Epithelial cell of proximal tubule (primary cell): ENCODE measurements around the gene OR2A12. TPM values are rescaled to one million over a fixed set of nuclear protein-coding genes. Genes with fewer than 3 reads are reported as not detected.
"Not testable (repeated sequence)": the region's sequence is repeated elsewhere in the genome, so short reads cannot be mapped to it uniquely, and the experiment has no call there.

ENCODE experiments used
- DNase-seq: peaks from one replicate; pipeline ENCODE4 v3.0.0-alpha.2; 2011; ENCODE audit warnings: low read depth
- H3K4me3 ChIP-seq: 2 replicates; pipeline ENCODE4 v1.5.1; 2011; ENCODE audit warnings: low read depth, mild to moderate bottlenecking, low read length
- total RNA-seq: library from RNA; depleted of rRNA; stranded (reverse); fragments of >200 nt; gene quantifications from 2 replicates; pipeline ENCODE4 v1.2.3, GENCODE V29; 2015
- TF ChIP-seq, protein P1 (sequence below): conservative IDR thresholded peaks from 2 replicates; pipeline ENCODE4 v1.5.1; 2012; ENCODE audit warnings: low read depth, mild to moderate bottlenecking, low read length

Gene OR2A12
- total RNA-seq, 1 donor from 2014 or later, result not detected

DNA sequence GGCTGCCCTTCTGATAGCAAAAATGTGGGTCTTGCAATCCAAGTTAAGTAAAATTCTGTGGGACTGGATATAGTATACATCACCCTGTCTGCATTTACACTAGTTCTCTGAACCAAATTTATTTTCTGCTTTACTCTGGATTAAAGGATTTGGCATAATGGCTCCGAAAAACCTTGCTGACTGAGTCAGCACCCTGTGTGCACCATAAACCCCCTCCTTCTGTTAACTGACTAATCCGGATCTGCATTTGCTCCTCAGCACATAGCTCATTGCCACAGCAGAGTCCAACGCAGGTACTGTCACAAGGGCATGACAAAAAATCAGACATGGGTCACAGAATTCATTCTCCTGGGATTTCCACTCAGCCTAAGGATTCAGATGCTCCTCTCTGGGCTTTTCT, 36.0 kb upstream of the OR2A12 start:
- TF ChIP-seq, protein P1, sequence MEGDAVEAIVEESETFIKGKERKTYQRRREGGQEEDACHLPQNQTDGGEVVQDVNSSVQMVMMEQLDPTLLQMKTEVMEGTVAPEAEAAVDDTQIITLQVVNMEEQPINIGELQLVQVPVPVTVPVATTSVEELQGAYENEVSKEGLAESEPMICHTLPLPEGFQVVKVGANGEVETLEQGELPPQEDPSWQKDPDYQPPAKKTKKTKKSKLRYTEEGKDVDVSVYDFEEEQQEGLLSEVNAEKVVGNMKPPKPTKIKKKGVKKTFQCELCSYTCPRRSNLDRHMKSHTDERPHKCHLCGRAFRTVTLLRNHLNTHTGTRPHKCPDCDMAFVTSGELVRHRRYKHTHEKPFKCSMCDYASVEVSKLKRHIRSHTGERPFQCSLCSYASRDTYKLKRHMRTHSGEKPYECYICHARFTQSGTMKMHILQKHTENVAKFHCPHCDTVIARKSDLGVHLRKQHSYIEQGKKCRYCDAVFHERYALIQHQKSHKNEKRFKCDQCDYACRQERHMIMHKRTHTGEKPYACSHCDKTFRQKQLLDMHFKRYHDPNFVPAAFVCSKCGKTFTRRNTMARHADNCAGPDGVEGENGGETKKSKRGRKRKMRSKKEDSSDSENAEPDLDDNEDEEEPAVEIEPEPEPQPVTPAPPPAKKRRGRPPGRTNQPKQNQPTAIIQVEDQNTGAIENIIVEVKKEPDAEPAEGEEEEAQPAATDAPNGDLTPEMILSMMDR, result no peak
- H3K4me3 ChIP-seq, result no peak overlapping the region
- DNase-seq, result no peak

DNA sequence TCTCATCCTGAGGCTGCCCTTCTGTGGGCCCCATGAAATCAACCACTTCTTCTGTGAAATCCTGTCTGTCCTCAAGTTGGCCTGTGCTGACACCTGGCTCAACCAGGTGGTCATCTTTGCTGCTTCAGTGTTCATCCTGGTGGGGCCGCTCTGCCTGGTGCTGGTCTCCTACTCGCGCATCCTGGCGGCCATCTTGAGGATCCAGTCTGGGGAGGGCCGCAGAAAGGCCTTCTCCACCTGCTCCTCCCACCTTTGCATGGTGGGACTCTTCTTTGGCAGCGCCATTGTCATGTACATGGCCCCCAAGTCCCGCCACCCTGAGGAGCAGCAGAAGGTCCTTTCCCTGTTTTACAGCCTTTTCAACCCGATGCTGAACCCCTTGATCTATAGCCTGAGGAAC, 35.2 kb upstream of the OR2A12 start:
- H3K4me3 ChIP-seq, result not testable (repeated sequence)

DNA sequence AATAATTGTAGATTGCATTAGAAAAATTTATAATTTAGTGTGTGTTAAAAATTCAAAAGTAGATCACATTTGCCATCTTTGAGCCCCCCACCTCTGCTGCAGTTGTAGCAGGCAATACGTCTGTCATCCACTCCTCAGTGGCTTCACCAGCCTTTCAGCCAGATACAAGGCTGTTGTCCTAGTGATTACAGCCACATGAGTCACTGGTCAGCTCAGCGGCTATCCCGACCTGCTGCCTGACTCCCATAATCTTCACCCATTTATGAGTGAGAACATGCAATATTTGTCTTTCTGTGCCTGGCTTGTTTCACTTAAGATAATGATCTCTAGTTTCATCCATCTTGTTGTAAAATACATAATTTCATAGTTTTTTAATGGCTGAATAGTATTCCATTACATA, 28.1 kb upstream of the OR2A12 start:
- H3K4me3 ChIP-seq, result no peak overlapping the region
- DNase-seq, result peak; percentile 6
- TF ChIP-seq, protein P1, result no peak

More for the DNA sequence above, 35.2 kb upstream of the OR2A12 start:
- DNase-seq, result not testable (repeated sequence)

DNA sequence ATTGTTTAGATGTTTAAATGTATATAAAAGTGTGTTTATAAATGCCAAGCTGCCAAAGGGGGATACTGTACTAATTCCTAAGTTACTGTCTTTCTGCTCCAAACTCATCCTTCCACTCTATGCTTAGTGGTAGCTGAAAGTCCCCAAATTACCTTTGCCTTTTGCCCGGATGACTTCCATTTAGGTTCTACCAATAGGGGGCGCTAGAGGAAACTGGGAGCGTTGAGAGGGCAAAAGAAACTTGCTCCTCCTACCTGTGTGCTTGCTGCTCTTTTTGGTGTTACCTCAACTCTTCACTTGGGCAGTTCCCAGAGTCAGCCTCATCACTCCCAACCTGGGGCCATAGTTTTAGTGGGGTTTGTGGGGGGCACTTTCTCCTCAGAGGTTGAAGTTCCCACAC, 22.4 kb upstream of the OR2A12 start:
- no peak overlapping the region for H3K4me3 ChIP-seq
- TF ChIP-seq, protein P1, result peak; percentile 38
- no peak for DNase-seq

DNA sequence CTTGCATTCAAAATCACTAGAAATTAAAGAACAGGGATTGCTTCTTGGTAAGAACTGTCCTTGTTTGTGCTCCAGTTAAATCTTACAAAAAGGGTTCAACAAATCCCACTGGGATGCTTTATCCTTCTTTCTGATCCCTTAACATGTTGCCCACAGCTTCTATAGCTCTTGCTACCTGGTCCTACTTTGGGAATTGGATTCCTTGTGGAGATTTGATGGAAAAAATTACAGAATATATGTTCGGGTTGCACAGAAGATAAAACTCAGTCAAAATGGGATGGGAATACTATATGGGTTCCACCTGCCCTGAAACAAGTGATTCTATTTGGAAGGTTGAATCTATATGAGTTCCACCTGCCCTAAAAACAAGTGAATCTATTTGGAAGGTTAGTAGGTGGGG, 16.6 kb upstream of the OR2A12 start, which contains the start of gene OR2A25:
Gene OR2A25 (plus strand): TSS at position 301 of the 400 bp plus-strand sequence. CDS start 4,409 bp downstream, outside the sequence.
- TF ChIP-seq, protein P1, result no peak
- no peak within 1 kb of the TSS for H3K4me3 ChIP-seq
- DNase-seq, result no peak

DNA sequence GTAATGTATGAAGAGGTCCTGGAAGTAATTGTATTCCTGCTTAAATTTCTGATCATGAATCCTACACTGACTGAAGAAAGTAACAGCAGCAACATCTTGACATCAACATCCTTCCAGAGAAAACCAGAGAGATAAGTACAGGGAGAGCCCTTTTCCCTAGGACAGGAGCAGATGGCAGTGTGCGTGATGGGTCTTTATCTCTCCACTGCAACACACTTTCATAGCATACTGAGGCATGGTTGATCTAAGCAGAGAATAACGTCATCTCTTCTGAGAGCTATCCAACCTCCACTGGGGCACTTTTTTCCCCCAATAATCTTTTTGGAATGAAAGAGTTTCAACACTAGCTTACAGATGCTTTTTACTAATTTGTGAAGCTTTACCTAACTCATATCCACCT, 16.1 kb upstream of the OR2A12 start:
- TF ChIP-seq, protein P1, result no peak
- no peak overlapping the region for H3K4me3 ChIP-seq
- DNase-seq, result no peak

DNA sequence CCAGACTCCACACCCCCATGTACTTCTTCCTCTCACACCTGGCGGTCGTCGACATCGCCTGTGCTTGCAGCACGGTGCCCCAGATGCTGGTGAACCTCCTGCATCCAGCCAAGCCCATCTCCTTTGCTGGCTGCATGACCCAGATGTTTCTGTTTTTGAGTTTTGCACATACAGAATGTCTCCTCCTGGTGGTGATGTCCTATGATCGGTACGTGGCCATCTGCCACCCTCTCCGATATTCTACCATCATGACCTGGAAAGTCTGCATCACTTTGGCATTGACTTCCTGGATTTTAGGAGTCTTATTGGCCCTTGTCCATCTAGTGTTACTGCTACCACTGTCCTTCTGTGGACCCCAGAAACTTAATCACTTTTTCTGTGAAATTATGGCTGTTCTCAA, 11.7 kb upstream of the OR2A12 start:
- TF ChIP-seq, protein P1, result no peak
- no peak for DNase-seq
- H3K4me3 ChIP-seq, result no peak overlapping the region
